Smooth muscle cell (in vitro differentiated cells): ENCODE results near the gene NR3C2. TPM values are rescaled to one million over a fixed set of nuclear protein-coding genes. Genes with fewer than 3 reads are reported as not detected.

Experiments
- DNase-seq: peaks from one replicate; lab custom pipeline; 2025; ENCODE audit not compliant: unreplicated experiment; lab: John Stamatoyannopoulos, UW
- H2AFZ ChIP-seq: fragments of 200-600 bp; sonication (generic); 2 replicates; pipeline ENCODE4 v1.6.0; 2016; ENCODE audit warnings: antibody characterized with exemption, low read depth, mild to moderate bottlenecking
- H3F3A ChIP-seq: fragments of 200-600 bp; sonication (generic); 2 replicates; pipeline ENCODE4 v1.6.0; 2017; ENCODE audit warnings: antibody characterized with exemption, low read depth
- H3K27ac ChIP-seq: fragments of 200-600 bp; sonication (generic); 2 replicates; pipeline ENCODE4 v1.5.1; 2016; ENCODE audit warnings: low read depth, mild to moderate bottlenecking
- H3K27me3 ChIP-seq: fragments of 200-600 bp; sonication (generic); 2 replicates; pipeline ENCODE4 v1.6.1; 2016; ENCODE audit warnings: low read depth, mild to moderate bottlenecking
- H3K36me3 ChIP-seq: fragments of 200-600 bp; sonication (generic); 2 replicates; pipeline ENCODE4 v1.5.1; 2016; ENCODE audit warnings: low read depth
- H3K4me1 ChIP-seq: fragments of 200-600 bp; sonication (generic); 2 replicates; pipeline ENCODE4 v1.5.1; 2016; ENCODE audit warnings: low read depth
- H3K4me2 ChIP-seq: fragments of 200-600 bp; sonication (generic); 2 replicates; pipeline ENCODE4 v1.6.0; 2016; ENCODE audit warnings: mild to moderate bottlenecking
- H3K4me3 ChIP-seq: fragments of 200-600 bp; sonication (generic); 2 replicates; pipeline ENCODE4 v1.5.1; 2016; ENCODE audit warnings: mild to moderate bottlenecking
- H3K79me2 ChIP-seq: fragments of 200-600 bp; sonication (generic); 2 replicates; pipeline ENCODE4 v1.6.0; 2016; ENCODE audit warnings: low read depth, mild to moderate bottlenecking
- H3K9ac ChIP-seq: fragments of 200-600 bp; sonication (generic); 2 replicates; pipeline ENCODE4 v1.6.0; 2016; ENCODE audit warnings: low read depth
- H3K9me3 ChIP-seq: fragments of 200-600 bp; sonication (generic); replicated peaks from 2 replicates; pipeline ENCODE4 v1.5.1; 2016; ENCODE audit warnings: low read depth
- H4K20me1 ChIP-seq: fragments of 200-600 bp; sonication (generic); 2 replicates; pipeline ENCODE4 v1.6.0; 2016; ENCODE audit warnings: low read depth
- WGBS: methylation state at CpG from one replicate; pipeline ENCODE4 v1.1.7; 2016; ENCODE audit warnings: low lambda C conversion rate; 5-methylcytosine and 5-hydroxymethylcytosine counted together
- polyA plus RNA-seq: library from polyadenylated mRNA; unstranded; fragments of >200 nt; fragmentation: Nextera tagmentation; extraction: Ambion mirVana; gene quantifications from 2 replicates; pipeline ENCODE4 v1.2.1, GENCODE V29; 2016
- total RNA-seq: library from RNA; depleted of rRNA; stranded (reverse); fragments of >200 nt; gene quantifications from 2 replicates; pipeline ENCODE4 v1.2.3, GENCODE V29; 2014
- TF ChIP-seq, protein P1 (sequence below): fragments of 200-600 bp; sonication (generic); IDR thresholded peaks from 2 replicates; pipeline ENCODE4 v1.5.1; 2017; ENCODE audit warnings: borderline replicate concordance, mild to moderate bottlenecking, antibody characterized with exemption; ENCODE audit not compliant: insufficient read depth, poor library complexity, severe bottlenecking

NR3C2 gene
- total and polyA plus RNA-seq, 2 experiments from 2014 or later: 0.09 TPM; not detected in 1

DNA sequence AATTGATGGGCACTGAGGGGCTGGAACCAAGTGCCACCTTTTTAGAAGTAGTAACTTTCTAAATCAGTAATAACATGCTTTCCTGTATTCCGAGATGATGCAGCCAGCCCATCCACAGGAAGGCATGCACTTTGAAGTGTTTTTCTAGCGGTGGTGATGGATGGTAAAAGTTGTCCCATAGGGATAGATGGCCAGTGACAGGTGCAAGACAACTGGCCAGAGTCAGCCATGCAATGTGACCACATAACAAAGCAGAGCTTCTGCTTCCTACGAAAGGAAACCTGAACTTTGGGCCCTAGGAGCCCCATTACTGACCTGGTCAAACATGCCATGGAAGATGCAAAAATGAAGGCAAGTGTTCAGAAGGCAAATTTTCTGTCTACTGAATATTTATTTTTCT is 72.3 kb downstream of the NR3C2 start:
- no peak for DNase-seq
- WGBS: 92% methylated on average over 3 of the region's 3 CpGs
- Histone ChIP-seq H3F3A (no peaks in the 10 kb centered on the region), H3K4me2 (no peak overlapping the region), H3K27me3 (peaks cover 7% of the 10 kb centered on the region), H3K9me3 (no peaks in the 10 kb centered on the region), H3K27ac (no peak overlapping the region), H3K9ac (no peak overlapping the region), H3K36me3 (no peaks in the 10 kb centered on the region), H2AFZ (no peak overlapping the region), H4K20me1 (no peaks in the 10 kb centered on the region), H3K79me2 (no peaks in the 10 kb centered on the region), H3K4me3 (no peak overlapping the region), H3K4me1 (no peaks in the 10 kb centered on the region)
- TF ChIP-seq, protein P1, sequence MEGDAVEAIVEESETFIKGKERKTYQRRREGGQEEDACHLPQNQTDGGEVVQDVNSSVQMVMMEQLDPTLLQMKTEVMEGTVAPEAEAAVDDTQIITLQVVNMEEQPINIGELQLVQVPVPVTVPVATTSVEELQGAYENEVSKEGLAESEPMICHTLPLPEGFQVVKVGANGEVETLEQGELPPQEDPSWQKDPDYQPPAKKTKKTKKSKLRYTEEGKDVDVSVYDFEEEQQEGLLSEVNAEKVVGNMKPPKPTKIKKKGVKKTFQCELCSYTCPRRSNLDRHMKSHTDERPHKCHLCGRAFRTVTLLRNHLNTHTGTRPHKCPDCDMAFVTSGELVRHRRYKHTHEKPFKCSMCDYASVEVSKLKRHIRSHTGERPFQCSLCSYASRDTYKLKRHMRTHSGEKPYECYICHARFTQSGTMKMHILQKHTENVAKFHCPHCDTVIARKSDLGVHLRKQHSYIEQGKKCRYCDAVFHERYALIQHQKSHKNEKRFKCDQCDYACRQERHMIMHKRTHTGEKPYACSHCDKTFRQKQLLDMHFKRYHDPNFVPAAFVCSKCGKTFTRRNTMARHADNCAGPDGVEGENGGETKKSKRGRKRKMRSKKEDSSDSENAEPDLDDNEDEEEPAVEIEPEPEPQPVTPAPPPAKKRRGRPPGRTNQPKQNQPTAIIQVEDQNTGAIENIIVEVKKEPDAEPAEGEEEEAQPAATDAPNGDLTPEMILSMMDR: no peak

DNA sequence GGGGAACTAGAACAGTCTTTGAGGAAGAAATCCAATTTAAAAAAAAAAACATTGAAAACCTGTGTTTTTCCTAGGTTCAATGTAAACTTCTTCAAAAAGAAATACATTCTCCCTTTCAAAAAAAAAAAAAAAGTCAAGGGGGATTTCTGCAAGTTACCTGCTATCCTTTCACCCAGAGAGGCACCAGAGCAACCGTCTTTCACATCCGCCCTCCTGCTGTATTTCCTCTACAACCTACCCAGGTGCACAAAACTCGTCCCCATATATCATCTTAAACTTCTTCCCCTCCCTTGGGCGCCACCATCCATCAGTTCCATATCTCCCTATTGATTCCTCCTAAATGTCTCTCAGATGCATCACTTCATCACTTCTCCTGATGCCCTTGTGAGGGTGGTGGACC is 74.5 kb downstream of the NR3C2 start:
- 88% methylated on average over 4 of the region's 4 CpGs for WGBS

DNA sequence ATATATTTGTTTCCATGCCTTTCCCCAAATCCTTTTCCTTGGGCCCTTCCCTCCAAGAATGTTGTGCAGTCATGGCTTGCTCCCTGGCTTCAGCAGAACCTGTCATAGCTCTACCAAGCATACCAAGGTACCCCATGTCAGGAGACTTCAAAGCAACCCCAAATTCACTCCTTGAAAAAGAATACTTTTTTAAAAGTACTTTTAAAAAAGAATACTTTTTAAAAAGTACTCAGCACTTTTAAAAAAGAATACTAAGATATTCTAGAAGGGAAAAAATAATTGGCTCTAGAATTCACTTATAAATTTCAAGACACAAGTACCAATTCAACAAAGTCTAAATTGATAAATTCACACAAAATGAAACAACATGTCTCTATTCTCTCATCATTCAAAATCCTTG is 76.0 kb downstream of the NR3C2 start:
- Histone ChIP-seq H2AFZ (no peak overlapping the region), H3K4me3 (no peak overlapping the region)
- TF ChIP-seq, protein P1: no peak

More for the DNA sequence above, 74.5 kb downstream of the NR3C2 start:
- Histone ChIP-seq H3K4me1 (no peaks in the 10 kb centered on the region), H3K27ac (no peak overlapping the region), H3K4me2 (no peak overlapping the region), H3K27me3 (peaks cover 7% of the 10 kb centered on the region), H3K36me3 (no peaks in the 10 kb centered on the region), H3F3A (no peaks in the 10 kb centered on the region), H4K20me1 (no peaks in the 10 kb centered on the region), H3K9me3 (no peaks in the 10 kb centered on the region), H2AFZ (no peak overlapping the region), H3K9ac (no peak overlapping the region), H3K79me2 (no peaks in the 10 kb centered on the region), H3K4me3 (no peak overlapping the region)
- DNase-seq: no peak
- TF ChIP-seq, protein P1: no peak

DNA sequence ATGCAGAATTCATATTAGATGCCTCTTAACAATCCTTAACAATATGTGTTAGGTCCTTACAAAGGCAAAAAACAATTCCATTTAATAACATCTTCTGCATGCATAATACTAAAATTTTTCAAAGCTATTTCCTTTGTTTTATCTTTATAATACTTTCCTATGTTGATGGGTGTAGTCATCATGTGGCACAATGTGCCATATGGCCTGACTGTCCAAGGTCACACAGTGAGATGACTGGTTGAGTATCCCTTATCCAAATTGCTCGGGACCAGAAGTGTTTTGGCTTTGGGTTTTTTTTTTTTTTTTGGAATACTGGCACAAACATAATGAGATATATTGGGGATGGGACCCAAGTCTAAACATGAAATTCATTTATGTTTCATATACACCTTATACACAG is 77.7 kb downstream of the NR3C2 start:
- Histone ChIP-seq H3K27ac (no peak overlapping the region), H3K36me3 (no peaks in the 10 kb centered on the region), H3K79me2 (no peaks in the 10 kb centered on the region), H4K20me1 (no peaks in the 10 kb centered on the region), H3F3A (no peaks in the 10 kb centered on the region), H3K4me2 (no peak overlapping the region), H2AFZ (no peak overlapping the region), H3K4me3 (no peak overlapping the region), H3K27me3 (peaks cover 7% of the 10 kb centered on the region), H3K4me1 (no peaks in the 10 kb centered on the region), H3K9ac (no peak overlapping the region), H3K9me3 (no peaks in the 10 kb centered on the region)
- no peak for DNase-seq
- TF ChIP-seq, protein P1: no peak
- 100% methylated on average over 1 of the region's 1 CpG for WGBS

More for the DNA sequence above, 76.0 kb downstream of the NR3C2 start:
- H3K27me3 ChIP-seq: peaks cover 7% of the 10 kb centered on the region
- no peak overlapping the region for H3K9ac ChIP-seq
- DNase-seq: no peak
- no peaks in the 10 kb centered on the region for H4K20me1 ChIP-seq
- H3K36me3 ChIP-seq: no peaks in the 10 kb centered on the region
- H3F3A ChIP-seq: no peaks in the 10 kb centered on the region
- no peaks in the 10 kb centered on the region for H3K4me1 ChIP-seq
- H3K27ac ChIP-seq: no peak overlapping the region
- no peaks in the 10 kb centered on the region for H3K79me2 ChIP-seq
- H3K4me2 ChIP-seq: no peak overlapping the region
- H3K9me3 ChIP-seq: no peaks in the 10 kb centered on the region
